Left colon (tissue), 2 donors: ENCODE measurements around the gene RABGAP1. TPM values are rescaled to one million over a fixed set of nuclear protein-coding genes. Genes with fewer than 3 reads are reported as not detected.

Experiments used
- ATAC-seq: fragments of 200-7000 bp; cut with Tn5 transposase; one replicate; pipeline ENCODE4 v1.9.1; 2020; ENCODE audit warnings: mild to moderate bottlenecking, moderate library complexity
- DNase-seq, 2 donors: peaks; one replicate each; pipeline ENCODE4 v3.0.0-alpha.2; 2020
- intact Hi-C, 2 donors: fragments of 100-400 bp; cut with DNase I in 1 of 2; cut with micrococcal nuclease in 1 of 2; formaldehyde crosslinking; loops; one replicate each; pipeline versions ENCODE4 v1.11.2 to v1.14.0; 2022; cut with DNase I, micrococcal nuclease
- total RNA-seq, 2 donors: library from RNA; stranded (reverse); fragmentation: NEBNext Ultra II Directional; extraction: Animal tissue kit (Norgen Biotek cat#: 25700); gene quantifications; one replicate each; pipeline ENCODE4 v1.2.1, GENCODE V29; 2021
- donor health status: DM: no; HTN: no; CAD: no.
- donor health status: DM: yes; HTN: yes; CAD: no.

The RABGAP1 gene
- total RNA-seq, 2 donors from 2014 or later = 54.5 to 58.8 TPM

DNA sequence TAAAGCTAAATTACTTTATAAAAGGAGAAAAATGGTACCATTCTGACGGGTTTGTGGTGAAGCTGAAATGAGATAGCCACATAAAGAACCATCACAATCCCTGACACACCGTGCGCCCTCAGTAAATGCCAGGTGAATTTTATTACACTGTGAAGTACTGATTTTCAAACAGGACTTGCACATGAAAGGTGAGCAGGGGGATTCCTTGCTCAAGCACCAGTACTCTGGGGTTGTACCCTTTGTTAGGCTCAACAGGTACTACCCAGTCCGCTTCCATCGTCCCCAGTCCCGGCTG, 419 bp upstream of the RABGAP1 start:
- intact Hi-C loops = no loop called here
- DNase-seq = no peak
- ATAC-seq = peak; percentile 13

DNA sequence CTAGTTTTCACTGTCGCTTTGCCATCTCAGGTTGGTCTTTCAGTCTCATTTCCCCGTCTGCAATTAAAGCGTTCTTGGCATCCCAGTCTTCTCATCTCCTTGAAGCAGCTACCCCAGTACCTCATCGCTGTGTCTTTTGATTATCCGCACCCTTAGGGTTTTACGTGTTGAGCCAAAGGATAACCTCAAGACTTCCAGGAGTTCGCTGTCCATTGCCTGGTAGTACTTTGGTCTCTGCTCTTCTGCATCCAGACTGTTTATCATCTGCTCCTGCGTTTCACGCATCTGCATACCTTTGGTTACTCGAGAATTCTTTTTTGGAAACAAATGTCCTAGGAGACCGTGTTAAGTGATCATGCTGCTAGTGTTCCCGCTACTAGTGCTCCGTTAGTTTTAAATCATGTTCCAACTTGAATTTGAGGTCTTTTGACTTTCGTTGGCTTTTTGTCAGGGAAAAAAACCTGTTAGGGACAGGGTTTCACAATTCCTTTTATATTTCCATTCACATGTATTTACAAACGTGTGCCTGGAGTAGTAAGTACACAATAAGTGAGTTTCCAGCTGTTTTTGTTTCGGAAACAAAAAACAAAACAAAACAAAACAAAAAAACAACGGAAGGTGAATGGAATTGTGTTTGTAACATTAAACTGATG, 888 bp downstream of the RABGAP1 start:
- intact Hi-C loops = no loop called here
- ATAC-seq = peak; percentile 43
- DNase-seq = no peak

DNA sequence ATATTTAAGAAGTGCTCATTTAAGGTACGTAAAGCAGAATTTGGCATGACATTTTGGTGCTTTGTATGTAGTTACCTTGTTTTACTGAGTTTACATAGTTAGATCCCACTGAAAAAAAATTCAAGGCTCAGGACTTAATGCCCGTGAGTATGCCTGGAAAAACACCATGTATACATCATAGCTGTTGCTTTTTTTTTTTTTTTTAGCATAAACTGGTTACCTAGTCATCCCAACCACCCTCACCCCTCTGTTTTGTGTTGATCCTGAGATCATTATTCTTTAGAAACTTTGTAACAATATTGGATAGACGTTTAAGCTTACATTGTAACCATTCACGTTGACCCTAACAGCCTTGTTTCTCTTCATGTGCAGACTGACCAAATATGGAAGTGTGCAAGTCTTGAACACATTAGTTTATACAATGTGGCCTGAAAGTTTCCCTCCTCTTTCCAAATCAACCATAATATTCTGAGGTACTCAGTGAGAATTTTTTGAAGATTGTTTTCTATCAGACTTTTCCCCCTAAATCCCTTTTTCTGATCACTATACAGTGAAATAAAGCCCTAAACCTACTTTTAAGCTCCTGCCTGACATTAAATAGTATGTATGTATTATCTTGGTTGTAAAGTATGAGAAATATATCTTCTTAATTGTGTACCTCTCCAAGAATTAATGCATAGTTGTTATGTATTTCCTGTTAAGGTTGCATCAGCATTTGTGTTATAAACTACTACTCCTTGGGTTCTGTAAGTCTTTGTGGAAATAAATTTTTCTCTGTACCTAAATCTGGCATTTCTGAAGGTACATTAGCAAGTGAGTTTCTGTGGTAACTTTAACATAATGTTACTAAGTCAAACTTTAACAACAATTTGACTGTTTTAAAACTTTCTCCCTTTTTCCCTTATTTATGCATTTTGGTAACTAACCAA, 4.4 kb downstream of the RABGAP1 start:
- intact Hi-C loops = no loop called here
- no peak for ATAC-seq

DNA sequence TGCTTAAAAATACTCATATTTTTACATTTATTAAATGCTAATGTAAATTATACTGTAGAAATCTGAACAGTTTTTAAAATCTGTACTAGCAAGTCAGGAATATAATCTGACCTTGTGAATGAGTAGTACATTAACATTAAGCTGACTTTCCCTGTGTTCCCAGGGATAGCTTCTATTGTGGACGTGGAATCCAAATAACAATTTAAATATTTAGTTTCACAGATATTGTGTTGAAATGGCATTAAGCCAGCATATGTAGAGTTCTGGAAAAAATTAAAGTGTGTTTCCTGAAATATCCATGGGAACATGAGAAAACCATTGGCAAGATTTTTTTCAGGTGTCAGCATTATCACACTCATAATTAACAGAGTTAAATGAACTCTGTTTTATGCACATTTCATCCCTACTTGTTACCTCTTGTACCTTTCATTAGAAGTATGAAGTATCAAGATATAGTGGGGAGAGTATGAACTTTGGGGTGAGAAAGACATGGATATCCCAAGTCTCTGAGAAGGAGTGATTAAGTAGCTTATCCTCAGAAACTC, 5.7 kb downstream of the RABGAP1 start:
- intact Hi-C loops = no loop called here
- ATAC-seq = no peak
- no peak for DNase-seq

More for the DNA sequence above, 4.4 kb downstream of the RABGAP1 start:
- no peak for DNase-seq

DNA sequence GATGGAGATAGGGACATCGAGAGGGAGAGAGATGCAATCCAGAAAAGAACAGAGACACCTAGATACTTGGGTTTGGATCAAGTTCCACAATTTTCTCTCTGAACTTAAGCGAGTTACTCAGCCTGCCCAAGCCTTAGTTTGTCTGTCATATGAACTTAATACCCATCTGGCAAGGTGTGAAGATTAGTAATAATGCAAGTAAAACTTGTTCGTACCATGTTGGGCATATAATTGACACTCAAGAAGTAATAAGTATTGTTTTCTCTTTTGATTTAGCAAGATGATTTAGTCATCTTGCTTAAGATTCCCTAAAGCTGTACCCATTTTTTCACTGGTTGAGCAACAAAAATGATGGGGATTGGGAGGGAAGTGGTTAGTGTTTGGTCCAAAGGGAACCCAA, 7.5 kb downstream of the RABGAP1 start:
- intact Hi-C loops = no loop called here
- DNase-seq (no peak), ATAC-seq (no peak)

DNA sequence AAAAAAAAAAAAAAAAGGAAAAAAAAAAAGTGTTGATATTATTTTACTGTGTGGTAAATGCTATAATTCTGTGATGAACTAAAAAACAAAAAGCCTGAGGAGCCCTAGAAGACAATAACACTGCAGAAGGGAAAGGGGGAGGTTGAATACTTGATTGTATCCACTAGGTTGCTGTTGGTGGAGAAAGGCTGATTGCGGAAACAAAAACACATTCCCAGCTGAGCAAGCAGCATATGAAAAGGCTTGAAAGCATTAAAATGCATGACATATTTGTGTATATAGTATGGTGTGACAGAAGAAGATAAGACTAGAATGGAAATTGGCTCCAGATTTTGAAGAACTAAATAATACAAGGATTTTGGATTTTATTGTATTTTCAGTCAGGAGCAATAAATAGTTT, 8.9 kb downstream of the RABGAP1 start:
- ATAC-seq (no peak), DNase-seq (no peak)
- intact Hi-C loops = no loop called here

DNA sequence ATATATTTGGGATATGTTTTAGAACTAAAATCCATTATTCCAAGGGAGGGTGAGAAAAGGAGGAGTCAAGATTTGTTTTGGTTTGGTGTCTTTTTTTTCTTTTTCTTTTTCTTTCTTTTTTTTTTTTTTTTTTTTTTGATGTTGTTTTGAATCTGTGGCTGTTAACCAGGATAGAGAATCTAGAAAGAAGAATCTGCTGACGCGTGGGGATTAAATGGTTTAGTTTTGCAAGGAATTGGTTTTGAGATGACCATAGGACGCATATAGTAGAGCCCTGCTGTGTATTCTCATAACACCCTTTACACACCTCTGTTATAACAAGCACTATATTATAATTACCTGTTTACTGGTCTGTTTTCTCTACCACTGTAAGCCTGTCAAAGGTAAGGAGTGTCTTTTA, 9.4 kb downstream of the RABGAP1 start:
- DNase-seq (no peak), ATAC-seq (peak; percentile 56)

DNA sequence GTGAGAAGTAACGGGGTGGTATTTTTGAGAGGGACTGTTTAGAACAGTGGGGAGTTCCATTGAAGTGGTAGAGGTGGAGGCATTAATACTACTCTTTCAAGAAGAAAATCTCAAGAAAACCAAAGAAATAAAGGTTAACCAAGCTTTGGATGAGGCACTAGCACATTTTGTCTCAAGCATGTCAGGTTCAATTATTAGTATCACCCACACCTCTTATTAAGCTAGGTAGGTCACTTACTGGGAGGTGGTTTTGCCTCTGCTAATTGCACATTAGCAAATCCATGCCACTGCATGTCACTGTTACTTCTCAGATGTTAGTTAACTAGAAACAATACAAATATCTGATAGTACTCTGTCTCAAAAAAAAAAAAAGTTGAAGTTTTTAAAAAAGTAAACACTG, 10.2 kb downstream of the RABGAP1 start:
- ATAC-seq (no peak), DNase-seq (no peak)
- intact Hi-C loops = no loop called here

More for the DNA sequence above, 9.4 kb downstream of the RABGAP1 start:
- intact Hi-C loops = no loop called here

DNA sequence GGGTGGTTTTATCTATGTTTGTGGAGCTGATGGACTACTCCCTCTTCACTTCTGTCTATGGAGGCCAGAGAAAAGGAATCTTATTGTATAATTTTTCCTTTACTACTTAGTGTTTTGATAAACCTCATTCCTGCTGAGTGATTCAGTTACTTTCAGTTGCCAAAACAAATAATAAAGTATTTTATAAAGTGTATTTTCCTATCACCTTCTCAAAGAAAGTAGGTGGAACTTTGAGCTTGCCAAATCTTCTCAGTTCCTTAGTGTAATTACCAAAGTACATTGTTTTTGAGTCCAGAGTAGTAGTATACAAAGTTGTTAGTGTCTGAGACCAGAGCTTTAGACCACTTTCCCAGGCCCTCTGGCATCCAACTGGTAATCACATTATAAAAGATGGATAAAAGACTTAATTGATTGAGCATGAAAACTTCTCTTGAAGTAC, 13.5 kb downstream of the RABGAP1 start:
- peak; percentile 73 for ATAC-seq
- intact Hi-C loops = no loop called here
- no peak for DNase-seq

DNA sequence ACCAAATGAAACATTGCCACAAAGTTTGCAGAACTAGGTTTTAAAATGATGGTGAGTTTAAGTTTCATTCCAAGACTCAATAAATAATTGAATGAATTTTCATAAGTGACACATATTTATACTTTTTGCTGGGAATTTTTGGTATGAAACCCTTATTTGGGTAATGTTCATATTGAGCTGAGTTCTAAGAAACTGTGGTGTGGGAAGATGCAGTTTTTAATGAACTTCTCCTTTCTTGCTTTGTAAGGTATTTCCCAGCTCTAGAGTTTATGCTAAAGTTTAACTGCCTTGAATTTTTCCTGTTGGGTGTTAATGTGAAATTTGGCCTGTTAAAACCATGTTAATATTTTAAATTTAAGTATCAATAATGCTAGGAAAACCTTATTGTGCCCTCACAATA, 15.1 kb downstream of the RABGAP1 start:
- no peak for DNase-seq
- intact Hi-C loops = no loop called here
- ATAC-seq = no peak

DNA sequence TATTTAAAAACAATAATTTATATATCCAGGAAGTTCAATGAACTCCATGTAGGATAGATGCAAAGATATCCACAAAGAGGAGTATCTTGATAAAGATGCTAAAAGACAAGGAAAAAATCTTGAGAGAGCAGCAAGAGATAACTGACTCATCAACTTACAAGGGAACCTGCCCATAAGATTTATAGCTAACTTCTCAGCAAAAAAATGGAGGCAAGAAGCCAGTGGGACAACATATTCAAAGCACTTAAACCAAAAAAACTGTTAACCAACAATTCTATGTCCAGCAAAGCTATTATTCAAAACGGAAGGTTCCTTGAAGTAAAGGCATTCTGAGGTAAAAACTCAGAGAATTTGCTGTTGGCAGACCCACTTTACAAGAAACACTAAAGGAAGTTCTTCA, 20.3 kb downstream of the RABGAP1 start:
- ATAC-seq (no peak), DNase-seq (no peak)
- intact Hi-C loops = no loop called here

DNA sequence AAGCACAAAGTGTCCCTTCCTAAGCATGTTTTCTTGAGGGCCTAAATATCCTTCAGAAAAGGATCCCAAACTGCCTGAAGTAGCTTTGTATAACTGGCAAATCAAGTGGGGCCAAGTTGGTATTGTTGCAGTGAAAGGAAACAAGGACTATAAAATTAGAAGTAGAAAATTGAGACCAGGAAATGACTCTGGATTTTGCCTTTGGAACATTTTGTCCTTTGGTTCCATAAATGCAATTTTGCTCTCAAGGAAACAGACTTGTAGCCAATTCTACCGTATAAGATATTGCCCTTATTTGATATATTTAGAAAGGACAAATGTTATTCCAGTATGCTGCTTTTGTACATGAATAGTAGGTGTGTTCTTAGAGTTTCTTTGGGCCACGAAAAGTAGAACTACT, 34.4 kb downstream of the RABGAP1 start:
- peak; percentile 49 for ATAC-seq
- intact Hi-C loops = no loop called here
- no peak for DNase-seq

DNA sequence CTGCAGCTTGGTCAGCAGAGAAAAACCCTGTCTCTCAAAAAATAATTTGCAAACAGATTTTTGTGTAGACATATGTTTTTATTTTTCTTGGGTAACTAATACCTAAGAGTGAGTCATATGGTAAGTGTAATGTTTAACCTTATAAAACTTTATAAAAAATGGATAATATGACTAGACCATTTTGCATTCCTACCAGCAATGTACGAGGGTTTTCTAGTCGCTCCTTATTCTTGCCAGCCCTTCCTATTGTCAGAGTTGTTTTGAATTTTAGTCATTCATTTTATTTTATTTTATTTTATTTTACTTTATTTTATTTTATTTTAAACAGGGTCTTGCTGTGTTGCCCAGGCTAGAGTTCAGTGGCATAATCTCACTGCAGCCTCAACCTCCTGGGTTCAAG, 37.8 kb downstream of the RABGAP1 start:
- no peak for DNase-seq
- no peak for ATAC-seq
- intact Hi-C loops = no loop called here

DNA sequence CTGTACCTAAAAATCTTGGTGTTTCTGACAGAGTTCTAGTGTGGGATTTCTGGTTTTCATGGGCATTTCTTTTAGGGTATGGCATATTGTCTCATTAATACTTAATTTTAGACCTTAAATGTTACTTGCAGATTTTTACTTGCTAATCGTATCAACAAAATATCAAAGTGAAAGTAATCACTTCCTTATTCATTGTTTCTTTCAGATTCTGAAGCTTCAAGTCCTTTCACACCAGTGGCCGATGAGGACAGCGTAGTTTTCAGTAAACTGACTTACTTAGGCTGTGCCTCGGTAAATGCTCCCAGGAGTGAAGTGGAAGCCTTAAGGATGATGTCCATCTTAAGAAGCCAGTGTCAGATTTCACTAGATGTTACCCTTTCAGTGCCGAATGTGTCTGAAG, 45.2 kb downstream of the RABGAP1 start:
- DNase-seq = no peak
- no peak for ATAC-seq
- intact Hi-C loops = no loop called here

DNA sequence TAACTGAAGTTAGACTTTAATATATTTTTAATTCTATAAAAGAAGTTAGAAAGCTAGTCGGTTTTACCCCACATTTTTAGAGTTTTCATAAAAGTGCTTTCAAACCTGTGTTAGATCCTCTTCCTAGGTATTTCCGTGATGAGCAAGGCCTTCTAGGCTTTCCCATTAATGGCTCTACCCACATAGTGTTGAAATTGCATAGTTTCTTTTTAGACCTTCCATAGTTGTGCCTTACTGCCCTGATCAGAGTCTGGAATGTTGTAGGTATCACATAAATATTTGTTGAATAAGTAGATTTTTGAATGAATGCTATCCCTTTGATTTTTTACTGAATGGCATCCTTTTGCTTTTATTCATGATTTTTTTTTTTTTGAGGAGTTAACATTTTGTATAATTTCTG, 47.3 kb downstream of the RABGAP1 start:
- intact Hi-C loops = no loop called here
- DNase-seq = no peak
- no peak for ATAC-seq

DNA sequence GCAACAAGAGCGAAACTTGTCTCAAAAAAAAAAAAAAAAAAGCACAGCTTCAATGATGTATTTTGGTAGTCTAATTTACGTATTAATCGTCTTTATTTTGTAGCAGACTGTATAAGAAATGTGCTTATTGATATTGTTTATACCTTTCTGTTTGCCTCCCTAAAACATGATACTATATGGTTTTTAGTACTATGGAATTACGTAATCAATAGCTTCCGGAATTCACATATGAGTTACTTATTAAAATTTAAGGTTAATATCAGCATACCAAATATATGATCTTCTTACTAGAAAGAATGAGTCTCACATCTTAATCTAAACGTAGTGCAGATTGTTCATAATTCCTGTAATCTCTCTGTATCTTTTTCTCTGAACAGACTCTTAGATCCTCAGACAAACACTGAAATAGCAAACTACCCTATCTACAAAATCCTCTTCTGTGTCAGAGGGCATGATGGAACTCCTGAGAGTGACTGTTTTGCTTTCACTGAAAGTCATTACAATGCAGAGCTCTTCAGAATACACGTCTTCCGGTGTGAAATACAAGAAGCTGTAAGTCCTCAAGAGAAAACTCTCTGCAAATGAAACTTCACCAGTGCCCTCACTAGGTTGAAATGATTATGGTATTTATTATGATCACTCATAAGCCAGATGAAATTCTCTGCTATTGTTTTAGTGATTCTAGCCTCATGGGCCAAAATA, 48.3 kb downstream of the RABGAP1 start:
- ATAC-seq (no peak), DNase-seq (no peak)
- intact Hi-C loops = no loop called here

DNA sequence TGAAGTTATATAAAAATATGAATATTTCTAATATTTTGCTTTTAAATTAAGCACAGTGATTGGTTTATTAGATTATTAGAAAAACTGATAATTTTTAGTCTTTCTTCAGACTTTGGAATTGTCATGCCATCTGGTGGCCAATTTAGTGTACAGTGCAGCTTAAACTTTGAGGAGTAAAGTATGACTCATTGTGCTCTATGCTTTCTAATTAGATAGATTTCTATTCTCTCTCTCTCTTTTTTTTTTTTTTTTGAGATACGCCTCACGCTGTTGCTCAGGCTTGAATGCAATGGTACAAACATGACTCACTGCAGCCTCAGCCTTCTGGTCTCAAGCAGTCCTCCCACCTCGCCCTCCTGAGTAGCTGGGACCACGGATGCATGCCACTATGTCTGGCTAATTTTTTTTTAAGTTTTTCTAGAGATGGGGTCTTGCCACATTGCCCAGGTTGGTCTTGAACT, 50.6 kb downstream of the RABGAP1 start:
- intact Hi-C loops = loop anchor here in 1 of 2 donors (10.0 kb wide), 1 partner anchor 147 kb away; no protein-coding TSS in a partner anchor
- ATAC-seq (peak; percentile 79), DNase-seq (peak in 1 of 2 donors; percentile 13)

DNA sequence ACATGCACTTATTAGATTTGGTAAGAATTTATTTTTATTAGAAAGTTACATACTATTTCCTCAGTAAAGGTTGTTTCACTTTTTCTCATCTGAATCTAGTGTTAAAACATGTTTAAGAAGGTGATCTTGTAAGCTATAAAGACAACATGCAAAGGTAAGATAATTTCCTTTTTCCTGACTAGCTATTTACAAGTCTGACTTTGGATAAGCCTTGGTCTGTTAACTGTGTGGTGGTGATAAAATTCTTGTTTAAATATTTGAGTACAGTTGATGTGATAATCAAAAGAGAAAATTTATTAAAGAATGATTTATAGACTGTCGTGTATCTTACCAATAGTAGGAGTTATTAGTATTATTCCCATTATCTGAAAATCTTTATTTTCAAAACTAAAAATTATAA, 55.8 kb downstream of the RABGAP1 start:
- DNase-seq (no peak), ATAC-seq (no peak)
- intact Hi-C loops = loop anchor here in 1 of 2 donors (10.0 kb wide), 1 partner anchor 152 kb away; no protein-coding TSS in a partner anchor

DNA sequence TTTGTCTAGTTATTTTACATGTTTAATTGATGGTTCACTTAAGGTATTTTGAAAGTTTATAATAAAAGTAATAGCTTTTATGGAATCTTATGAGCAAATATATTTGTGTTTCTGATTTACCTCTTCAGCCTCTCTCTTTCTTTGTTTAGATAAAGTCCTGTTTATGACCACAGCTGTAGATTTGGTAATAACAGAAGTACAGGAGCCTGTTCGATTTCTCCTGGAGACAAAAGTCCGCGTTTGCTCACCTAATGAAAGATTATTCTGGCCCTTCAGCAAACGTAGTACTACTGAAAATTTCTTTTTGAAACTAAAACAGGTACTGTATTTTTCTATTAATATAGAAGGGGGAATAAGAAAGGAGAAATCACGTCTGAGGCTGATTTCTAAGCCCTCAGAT, 57.6 kb downstream of the RABGAP1 start:
- DNase-seq = no peak
- intact Hi-C loops = loop anchor here in 1 of 2 donors (10.0 kb wide), 1 partner anchor 154 kb away; no protein-coding TSS in a partner anchor

More for the DNA sequence above, 57.6 kb downstream of the RABGAP1 start:
- ATAC-seq = no peak
